ENCODE results near the gene ESRRA. TPM values are rescaled to one million over a fixed set of nuclear protein-coding genes. Genes with fewer than 3 reads are reported as not detected.
A peak's percentile ranks its signal among the peaks of the same experiment; 100 is the strongest.

ESRRA gene
- total and polyA plus RNA-seq, 2 of the 13 experiments (the other 11 are each of a cell fraction or from before 2014, with no cell fraction given): 18.1 to 36.3 TPM

DNA sequence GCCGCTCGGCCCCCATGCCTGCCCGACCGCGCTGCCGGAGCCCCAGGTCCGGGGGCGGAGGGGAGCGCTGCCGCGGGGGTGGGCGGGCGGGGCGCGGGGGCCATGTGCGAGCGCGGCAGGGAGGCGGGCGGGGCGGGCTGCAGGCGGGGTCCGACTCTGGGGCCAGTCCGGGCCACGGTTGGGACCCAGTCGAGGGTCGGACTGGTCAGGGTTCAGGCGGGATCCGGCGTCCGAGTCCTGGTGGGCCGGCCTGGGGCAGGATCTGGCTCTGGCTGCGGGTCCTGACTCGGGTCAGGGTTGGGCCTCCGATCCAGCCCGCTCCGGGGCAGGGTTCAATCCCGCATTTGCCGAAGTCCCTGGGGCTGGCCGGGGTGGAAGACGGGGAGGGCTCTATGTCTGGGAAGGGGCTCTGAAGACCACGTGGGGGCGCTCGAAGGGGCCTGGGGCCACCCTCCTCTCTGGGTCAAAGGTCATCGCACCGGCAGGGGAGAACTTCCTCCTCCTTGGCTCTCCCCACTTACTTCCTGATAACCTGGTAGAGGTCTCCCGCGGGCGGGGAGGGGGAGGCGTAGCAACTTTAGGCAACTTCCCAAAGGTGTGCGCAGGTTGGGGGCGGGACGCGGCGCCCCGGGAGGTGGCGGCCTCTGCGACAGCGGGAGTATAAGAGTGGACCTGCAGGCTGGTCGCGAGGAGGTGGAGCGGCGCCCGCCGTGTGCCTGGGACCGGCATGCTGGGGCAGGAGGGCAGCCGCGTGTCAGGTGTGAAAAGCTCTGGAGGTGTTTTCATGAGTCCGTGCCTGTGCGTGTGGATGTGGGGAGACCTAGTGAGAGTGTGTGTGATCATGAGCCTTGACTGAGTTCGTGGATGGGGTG lies 603 bp downstream of the ESRRA start (continued):
- TF ChIP-seq, protein P1, sequence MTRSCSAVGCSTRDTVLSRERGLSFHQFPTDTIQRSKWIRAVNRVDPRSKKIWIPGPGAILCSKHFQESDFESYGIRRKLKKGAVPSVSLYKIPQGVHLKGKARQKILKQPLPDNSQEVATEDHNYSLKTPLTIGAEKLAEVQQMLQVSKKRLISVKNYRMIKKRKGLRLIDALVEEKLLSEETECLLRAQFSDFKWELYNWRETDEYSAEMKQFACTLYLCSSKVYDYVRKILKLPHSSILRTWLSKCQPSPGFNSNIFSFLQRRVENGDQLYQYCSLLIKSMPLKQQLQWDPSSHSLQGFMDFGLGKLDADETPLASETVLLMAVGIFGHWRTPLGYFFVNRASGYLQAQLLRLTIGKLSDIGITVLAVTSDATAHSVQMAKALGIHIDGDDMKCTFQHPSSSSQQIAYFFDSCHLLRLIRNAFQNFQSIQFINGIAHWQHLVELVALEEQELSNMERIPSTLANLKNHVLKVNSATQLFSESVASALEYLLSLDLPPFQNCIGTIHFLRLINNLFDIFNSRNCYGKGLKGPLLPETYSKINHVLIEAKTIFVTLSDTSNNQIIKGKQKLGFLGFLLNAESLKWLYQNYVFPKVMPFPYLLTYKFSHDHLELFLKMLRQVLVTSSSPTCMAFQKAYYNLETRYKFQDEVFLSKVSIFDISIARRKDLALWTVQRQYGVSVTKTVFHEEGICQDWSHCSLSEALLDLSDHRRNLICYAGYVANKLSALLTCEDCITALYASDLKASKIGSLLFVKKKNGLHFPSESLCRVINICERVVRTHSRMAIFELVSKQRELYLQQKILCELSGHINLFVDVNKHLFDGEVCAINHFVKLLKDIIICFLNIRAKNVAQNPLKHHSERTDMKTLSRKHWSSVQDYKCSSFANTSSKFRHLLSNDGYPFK (CRISPR knock-in tag; IDR thresholded peaks at IDR 0.05; ENCODE audit: borderline replicate concordance): peak; percentile 39; the same call in 1 of the 2 replicates
- TF ChIP-seq, protein P2, sequence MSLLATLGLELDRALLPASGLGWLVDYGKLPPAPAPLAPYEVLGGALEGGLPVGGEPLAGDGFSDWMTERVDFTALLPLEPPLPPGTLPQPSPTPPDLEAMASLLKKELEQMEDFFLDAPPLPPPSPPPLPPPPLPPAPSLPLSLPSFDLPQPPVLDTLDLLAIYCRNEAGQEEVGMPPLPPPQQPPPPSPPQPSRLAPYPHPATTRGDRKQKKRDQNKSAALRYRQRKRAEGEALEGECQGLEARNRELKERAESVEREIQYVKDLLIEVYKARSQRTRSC (CRISPR knock-in tag; IDR thresholded peaks at IDR 0.05; ENCODE audit: low read depth): no peak
- TF ChIP-seq THAP11 (CRISPR knock-in tag; IDR thresholded peaks at IDR 0.05) (peak; percentile 66), ZNF44 (CRISPR knock-in tag; IDR thresholded peaks at IDR 0.05) (0 out of 2 replicates have a peak, but pooled peaks have one; percentile 4), ESRRA (CRISPR knock-in tag; IDR thresholded peaks at IDR 0.05; ENCODE audit: low read depth) (peak; percentile 86; the same call in 1 of the 2 replicates), DNMT1 (CRISPR knock-in tag; IDR thresholded peaks at IDR 0.05) (no peak), SOX6 (IDR thresholded peaks at IDR 0.05) (no peak), SOX6 (CRISPR knock-in tag; IDR thresholded peaks at IDR 0.05) (peak; percentile 49), ZNF431 (CRISPR knock-in tag; IDR thresholded peaks at IDR 0.05; ENCODE audit: borderline replicate concordance, low read depth) (no peak), ZNF709 (CRISPR knock-in tag; IDR thresholded peaks at IDR 0.05) (peak; percentile 32; the same call in 1 of the 2 replicates), ELF4 (CRISPR knock-in tag; IDR thresholded peaks at IDR 0.05; ENCODE audit: borderline replicate concordance) (0 out of 2 replicates have a peak, but pooled peaks have one; percentile 38), ZBTB20 (CRISPR knock-in tag; IDR thresholded peaks at IDR 0.05; ENCODE audit: borderline replicate concordance, low read depth) (peak; percentile 69; the same call in 1 of the 2 replicates)
- TF ChIP-seq, protein P3, sequence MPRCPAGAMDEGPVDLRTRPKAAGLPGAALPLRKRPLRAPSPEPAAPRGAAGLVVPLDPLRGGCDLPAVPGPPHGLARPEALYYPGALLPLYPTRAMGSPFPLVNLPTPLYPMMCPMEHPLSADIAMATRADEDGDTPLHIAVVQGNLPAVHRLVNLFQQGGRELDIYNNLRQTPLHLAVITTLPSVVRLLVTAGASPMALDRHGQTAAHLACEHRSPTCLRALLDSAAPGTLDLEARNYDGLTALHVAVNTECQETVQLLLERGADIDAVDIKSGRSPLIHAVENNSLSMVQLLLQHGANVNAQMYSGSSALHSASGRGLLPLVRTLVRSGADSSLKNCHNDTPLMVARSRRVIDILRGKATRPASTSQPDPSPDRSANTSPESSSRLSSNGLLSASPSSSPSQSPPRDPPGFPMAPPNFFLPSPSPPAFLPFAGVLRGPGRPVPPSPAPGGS (CRISPR knock-in tag; IDR thresholded peaks at IDR 0.05): peak; percentile 68; the same call in 1 of the 2 replicates
- TF ChIP-seq, protein P4, sequence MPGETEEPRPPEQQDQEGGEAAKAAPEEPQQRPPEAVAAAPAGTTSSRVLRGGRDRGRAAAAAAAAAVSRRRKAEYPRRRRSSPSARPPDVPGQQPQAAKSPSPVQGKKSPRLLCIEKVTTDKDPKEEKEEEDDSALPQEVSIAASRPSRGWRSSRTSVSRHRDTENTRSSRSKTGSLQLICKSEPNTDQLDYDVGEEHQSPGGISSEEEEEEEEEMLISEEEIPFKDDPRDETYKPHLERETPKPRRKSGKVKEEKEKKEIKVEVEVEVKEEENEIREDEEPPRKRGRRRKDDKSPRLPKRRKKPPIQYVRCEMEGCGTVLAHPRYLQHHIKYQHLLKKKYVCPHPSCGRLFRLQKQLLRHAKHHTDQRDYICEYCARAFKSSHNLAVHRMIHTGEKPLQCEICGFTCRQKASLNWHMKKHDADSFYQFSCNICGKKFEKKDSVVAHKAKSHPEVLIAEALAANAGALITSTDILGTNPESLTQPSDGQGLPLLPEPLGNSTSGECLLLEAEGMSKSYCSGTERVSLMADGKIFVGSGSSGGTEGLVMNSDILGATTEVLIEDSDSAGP (CRISPR knock-in tag; IDR thresholded peaks at IDR 0.05; ENCODE audit: borderline replicate concordance): peak; percentile 45; the same call in 1 of the 2 replicates
- TF ChIP-seq, protein P5, sequence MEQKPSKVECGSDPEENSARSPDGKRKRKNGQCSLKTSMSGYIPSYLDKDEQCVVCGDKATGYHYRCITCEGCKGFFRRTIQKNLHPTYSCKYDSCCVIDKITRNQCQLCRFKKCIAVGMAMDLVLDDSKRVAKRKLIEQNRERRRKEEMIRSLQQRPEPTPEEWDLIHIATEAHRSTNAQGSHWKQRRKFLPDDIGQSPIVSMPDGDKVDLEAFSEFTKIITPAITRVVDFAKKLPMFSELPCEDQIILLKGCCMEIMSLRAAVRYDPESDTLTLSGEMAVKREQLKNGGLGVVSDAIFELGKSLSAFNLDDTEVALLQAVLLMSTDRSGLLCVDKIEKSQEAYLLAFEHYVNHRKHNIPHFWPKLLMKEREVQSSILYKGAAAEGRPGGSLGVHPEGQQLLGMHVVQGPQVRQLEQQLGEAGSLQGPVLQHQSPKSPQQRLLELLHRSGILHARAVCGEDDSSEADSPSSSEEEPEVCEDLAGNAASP (CRISPR knock-in tag; IDR thresholded peaks at IDR 0.05; ENCODE audit: borderline replicate concordance): 0 out of 2 replicates have a peak, but pooled peaks have one; percentile 19
- TF ChIP-seq, protein P6, sequence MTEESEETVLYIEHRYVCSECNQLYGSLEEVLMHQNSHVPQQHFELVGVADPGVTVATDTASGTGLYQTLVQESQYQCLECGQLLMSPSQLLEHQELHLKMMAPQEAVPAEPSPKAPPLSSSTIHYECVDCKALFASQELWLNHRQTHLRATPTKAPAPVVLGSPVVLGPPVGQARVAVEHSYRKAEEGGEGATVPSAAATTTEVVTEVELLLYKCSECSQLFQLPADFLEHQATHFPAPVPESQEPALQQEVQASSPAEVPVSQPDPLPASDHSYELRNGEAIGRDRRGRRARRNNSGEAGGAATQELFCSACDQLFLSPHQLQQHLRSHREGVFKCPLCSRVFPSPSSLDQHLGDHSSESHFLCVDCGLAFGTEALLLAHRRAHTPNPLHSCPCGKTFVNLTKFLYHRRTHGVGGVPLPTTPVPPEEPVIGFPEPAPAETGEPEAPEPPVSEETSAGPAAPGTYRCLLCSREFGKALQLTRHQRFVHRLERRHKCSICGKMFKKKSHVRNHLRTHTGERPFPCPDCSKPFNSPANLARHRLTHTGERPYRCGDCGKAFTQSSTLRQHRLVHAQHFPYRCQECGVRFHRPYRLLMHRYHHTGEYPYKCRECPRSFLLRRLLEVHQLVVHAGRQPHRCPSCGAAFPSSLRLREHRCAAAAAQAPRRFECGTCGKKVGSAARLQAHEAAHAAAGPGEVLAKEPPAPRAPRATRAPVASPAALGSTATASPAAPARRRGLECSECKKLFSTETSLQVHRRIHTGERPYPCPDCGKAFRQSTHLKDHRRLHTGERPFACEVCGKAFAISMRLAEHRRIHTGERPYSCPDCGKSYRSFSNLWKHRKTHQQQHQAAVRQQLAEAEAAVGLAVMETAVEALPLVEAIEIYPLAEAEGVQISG (CRISPR knock-in tag; IDR thresholded peaks at IDR 0.05): no peak
